ENCODE results near the gene PEX14. TPM values are rescaled to one million over a fixed set of nuclear protein-coding genes. Genes with fewer than 3 reads are reported as not detected.

Gene PEX14
- total and polyA plus RNA-seq, 9 of the 15 experiments (the other 6 are each of a cell fraction or from before 2014, with no cell fraction given) = 2.6 to 45.7 (median 22.7) TPM

DNA sequence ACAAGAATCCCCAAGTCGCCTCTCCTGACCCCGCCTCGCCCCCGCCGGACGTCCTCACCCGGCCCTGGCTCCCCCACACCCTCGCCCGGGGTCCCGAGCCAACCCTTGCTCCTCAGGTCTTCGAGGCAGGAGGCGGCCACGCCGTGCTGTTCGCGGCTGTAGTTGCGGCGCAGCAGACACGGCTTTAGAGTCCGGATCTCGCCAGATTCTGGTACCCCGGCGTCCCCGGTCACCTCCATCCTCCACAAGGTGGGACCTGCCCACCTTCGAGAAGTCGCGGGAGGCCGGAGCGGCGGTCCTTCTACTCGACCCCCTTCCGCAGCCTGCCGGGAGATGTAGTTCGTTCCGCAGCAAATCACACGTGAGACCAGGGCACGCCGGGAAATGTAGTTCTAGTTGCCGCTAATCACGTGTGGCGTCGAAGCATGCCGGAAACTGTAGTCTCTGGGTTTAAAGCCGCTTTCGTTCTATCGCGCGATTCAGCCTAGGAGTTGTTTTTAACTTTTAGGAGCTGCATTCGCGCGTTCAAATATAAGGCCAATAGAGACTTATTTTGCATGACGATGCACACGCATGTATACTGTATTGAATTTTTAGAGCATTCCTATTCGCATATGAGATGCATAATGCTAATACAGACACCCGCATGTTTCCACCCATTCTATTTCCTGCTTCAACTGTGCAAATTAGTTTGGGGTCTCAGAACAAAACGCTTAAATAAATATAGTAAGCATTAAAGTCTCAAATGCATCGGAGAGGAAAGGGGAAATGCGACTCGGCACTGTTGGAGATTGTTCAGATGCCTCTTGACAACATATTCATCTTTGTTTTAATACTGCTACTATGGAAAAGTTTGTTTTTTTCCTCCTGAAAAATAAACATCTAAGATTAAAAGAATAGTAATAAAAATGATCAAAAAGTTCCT lies 2.3 kb upstream of the PEX14 start, which contains the start of gene DFFA:
TSS of gene DFFA (minus strand) at position 310 of the 925 bp plus-strand sequence. CDS start at position 239, 71 bp downstream.
- ATAC-seq = peak; percentile 84
- in situ Hi-C loops (cut with MboI) = no loop called here
- Histone ChIP-seq H3K9ac (ENCODE audit: insufficient read depth in 1 of 2, low read depth in 2 of 2, low read length in 2 of 2) (peak within 1 kb of the TSS; percentile 82 to 98), H3K36me3 (ENCODE audit: control insufficient read depth, insufficient read depth, low read length) (peaks cover 39% of the 10 kb centered on the region), H3K79me2 (ENCODE audit: control insufficient read depth, insufficient read depth, low read length) (peaks cover 47% of the 10 kb centered on the region), H3K4me1 (replicated peaks in 1 of 2; ENCODE audit: control insufficient read depth in 2 of 2, insufficient read depth in 2 of 2, low read length in 2 of 2) (peaks cover 24 to 26% of the 10 kb centered on the region in 2 experiments; a peak in 4 of 5 replicates), H4K20me1 (replicated peaks; ENCODE audit: control insufficient read depth, insufficient read depth, low read length) (no peaks in the 10 kb centered on the region), H3K9me1 (ENCODE audit: control insufficient read depth, insufficient read depth, low read length) (no peaks in the 10 kb centered on the region), H3K27me3 (ENCODE audit: control insufficient read depth in 2 of 2, insufficient read depth in 2 of 2, low read length in 2 of 2) (no peaks in the 10 kb centered on the region), H3K4me2 (ENCODE audit: insufficient read depth, low read length) (peak within 1 kb of the TSS; percentile 91), H2AFZ (ENCODE audit: low read depth, low read length) (peak within 1 kb of the TSS; percentile 84), H3K27ac (ENCODE audit: extremely low read depth, low read depth, low read length) (peak within 1 kb of the TSS; percentile 90), H3K4me3 (peak within 1 kb of the TSS; percentile 59), H3K9me3 (replicated peaks; ENCODE audit: control insufficient read depth, insufficient read depth, low read depth, low read length) (no peaks in the 10 kb centered on the region)
- peak; percentile 91 to 99 (median 92) for DNase-seq (ENCODE audit: extremely low read depth in 1 of 4, low spot score in 3 of 4)
- intact Hi-C loops (cut with micrococcal nuclease) = loop anchor here (5.0 kb wide), 1 partner anchor 95 kb away; no protein-coding TSS in a partner anchor
- CTCF ChIA-PET (ENCODE audit: low intra/inter-chr PET ratio) = no interaction called here
- no TSS peak for BruUV-seq (replicated peaks)
- POLR2A ChIA-PET = interaction anchor here (0.6 to 2.1 kb wide), 12 partner anchors 10 to 313 kb away, joined by 3 to 9 read pairs (median 3); no protein-coding TSS in a partner anchor
- 1% methylated on average over 54 of the region's 59 CpGs for WGBS (ENCODE audit: insufficient coverage, low coverage, missing lambda C conversion rate)
- FAIRE-seq = peak; percentile 97
- TF ChIP-seq, protein P1, sequence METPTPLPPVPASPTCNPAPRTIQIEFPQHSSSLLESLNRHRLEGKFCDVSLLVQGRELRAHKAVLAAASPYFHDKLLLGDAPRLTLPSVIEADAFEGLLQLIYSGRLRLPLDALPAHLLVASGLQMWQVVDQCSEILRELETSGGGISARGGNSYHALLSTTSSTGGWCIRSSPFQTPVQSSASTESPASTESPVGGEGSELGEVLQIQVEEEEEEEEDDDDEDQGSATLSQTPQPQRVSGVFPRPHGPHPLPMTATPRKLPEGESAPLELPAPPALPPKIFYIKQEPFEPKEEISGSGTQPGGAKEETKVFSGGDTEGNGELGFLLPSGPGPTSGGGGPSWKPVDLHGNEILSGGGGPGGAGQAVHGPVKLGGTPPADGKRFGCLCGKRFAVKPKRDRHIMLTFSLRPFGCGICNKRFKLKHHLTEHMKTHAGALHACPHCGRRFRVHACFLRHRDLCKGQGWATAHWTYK (CRISPR knock-in tag; IDR thresholded peaks at IDR 0.05) = peak; percentile 86
- TF ChIP-seq CBX8 (IDR thresholded peaks at IDR 0.05; ENCODE audit: borderline replicate concordance, extremely low read depth, low read depth, low read length, poor library complexity, severe bottlenecking) = no peak
- no peak for TF ChIP-seq ATF1 (CRISPR knock-in tag; IDR thresholded peaks at IDR 0.05)
- peak; percentile 90 for TF ChIP-seq ATF1 (tag; IDR thresholded peaks at IDR 0.05)
- TF ChIP-seq, protein P2, sequence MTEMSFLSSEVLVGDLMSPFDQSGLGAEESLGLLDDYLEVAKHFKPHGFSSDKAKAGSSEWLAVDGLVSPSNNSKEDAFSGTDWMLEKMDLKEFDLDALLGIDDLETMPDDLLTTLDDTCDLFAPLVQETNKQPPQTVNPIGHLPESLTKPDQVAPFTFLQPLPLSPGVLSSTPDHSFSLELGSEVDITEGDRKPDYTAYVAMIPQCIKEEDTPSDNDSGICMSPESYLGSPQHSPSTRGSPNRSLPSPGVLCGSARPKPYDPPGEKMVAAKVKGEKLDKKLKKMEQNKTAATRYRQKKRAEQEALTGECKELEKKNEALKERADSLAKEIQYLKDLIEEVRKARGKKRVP (CRISPR knock-in tag; IDR thresholded peaks at IDR 0.05) = 0 out of 2 replicates have a peak, but pooled peaks have one; percentile 29
- peak in 1 of 2 experiments; percentile 36; a peak in 2 of 4 replicates for TF ChIP-seq TRIM24 (IDR thresholded peaks at IDR 0.05)
- TF ChIP-seq, protein P3, sequence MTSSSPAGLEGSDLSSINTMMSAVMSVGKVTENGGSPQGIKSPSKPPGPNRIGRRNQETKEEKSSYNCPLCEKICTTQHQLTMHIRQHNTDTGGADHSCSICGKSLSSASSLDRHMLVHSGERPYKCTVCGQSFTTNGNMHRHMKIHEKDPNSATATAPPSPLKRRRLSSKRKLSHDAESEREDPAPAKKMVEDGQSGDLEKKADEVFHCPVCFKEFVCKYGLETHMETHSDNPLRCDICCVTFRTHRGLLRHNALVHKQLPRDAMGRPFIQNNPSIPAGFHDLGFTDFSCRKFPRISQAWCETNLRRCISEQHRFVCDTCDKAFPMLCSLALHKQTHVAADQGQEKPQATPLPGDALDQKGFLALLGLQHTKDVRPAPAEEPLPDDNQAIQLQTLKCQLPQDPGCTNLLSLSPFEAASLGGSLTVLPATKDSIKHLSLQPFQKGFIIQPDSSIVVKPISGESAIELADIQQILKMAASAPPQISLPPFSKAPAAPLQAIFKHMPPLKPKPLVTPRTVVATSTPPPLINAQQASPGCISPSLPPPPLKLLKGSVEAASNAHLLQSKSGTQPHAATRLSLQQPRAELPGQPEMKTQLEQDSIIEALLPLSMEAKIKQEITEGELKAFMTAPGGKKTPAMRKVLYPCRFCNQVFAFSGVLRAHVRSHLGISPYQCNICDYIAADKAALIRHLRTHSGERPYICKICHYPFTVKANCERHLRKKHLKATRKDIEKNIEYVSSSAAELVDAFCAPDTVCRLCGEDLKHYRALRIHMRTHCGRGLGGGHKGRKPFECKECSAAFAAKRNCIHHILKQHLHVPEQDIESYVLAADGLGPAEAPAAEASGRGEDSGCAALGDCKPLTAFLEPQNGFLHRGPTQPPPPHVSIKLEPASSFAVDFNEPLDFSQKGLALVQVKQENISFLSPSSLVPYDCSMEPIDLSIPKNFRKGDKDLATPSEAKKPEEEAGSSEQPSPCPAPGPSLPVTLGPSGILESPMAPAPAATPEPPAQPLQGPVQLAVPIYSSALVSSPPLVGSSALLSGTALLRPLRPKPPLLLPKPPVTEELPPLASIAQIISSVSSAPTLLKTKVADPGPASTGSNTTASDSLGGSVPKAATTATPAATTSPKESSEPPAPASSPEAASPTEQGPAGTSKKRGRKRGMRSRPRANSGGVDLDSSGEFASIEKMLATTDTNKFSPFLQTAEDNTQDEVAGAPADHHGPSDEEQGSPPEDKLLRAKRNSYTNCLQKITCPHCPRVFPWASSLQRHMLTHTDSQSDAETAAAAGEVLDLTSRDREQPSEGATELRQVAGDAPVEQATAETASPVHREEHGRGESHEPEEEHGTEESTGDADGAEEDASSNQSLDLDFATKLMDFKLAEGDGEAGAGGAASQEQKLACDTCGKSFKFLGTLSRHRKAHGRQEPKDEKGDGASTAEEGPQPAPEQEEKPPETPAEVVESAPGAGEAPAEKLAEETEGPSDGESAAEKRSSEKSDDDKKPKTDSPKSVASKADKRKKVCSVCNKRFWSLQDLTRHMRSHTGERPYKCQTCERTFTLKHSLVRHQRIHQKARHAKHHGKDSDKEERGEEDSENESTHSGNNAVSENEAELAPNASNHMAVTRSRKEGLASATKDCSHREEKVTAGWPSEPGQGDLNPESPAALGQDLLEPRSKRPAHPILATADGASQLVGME (CRISPR knock-in tag; IDR thresholded peaks at IDR 0.05) = peak; percentile 90
